K562 (cell line): Measurements from ENCODE around the gene SLC8A2. TPM values are rescaled to one million over a fixed set of nuclear protein-coding genes. Genes with fewer than 3 reads are reported as not detected.

ENCODE experiments used
- BHLHE40 ChIP-seq: IDR thresholded peaks from 2 replicates; pipeline ENCODE4 v1.6.1; 2011; ENCODE audit warnings: low read length, improper control_type of control experiment
- CBX5 ChIP-seq: IDR thresholded peaks from 2 replicates; pipeline ENCODE4 v1.6.1; 2014; ENCODE audit warnings: low read depth, borderline replicate concordance
- ELF2 ChIP-seq: fragments of 250-450 bp; sonication (Bioruptor Pico); IDR thresholded peaks from 2 replicates; pipeline ENCODE4 v1.5.0; 2021; ENCODE audit warnings: mild to moderate bottlenecking
- MLLT1 ChIP-seq, 2 experiments: fragments of 450-650 bp; IDR thresholded peaks; 2 replicates each; pipeline ENCODE4 v1.6.1; 2016
- MYC ChIP-seq, 2 experiments: fragments of 250-450 bp in 1 of 2; sonication (Bioruptor Pico) in 1 of 2; IDR thresholded peaks; 2 replicates each; pipeline versions ENCODE4 v1.5.1 to v1.6.1; 2012 to 2021; ENCODE audit warnings: low read depth in 2 of 2, borderline replicate concordance in 1 of 2, improper control_type of control experiment in 1 of 2, low read length in 1 of 2, mild to moderate bottlenecking in 1 of 2, moderate library complexity in 1 of 2
- POLR3A ChIP-seq: IDR thresholded peaks from 2 replicates; pipeline ENCODE4 v1.6.1; 2011; ENCODE audit warnings: borderline replicate concordance, mild to moderate bottlenecking, moderate library complexity; ENCODE audit not compliant: insufficient read length, insufficient read depth; ENCODE audit errors: extremely low read depth
- ZBTB34 ChIP-seq: fragments of 250-450 bp; sonication (Bioruptor Pico); IDR thresholded peaks from 2 replicates; pipeline ENCODE4 v1.8.0; 2021; ENCODE audit warnings: mild to moderate bottlenecking, moderate library complexity
- ZC3H8 ChIP-seq: fragments of 450-650 bp; IDR thresholded peaks from 2 replicates; pipeline ENCODE4 v1.6.1; 2017
- ZMIZ1 ChIP-seq, 2 experiments: fragments of 150-350 bp in 1 of 2; IDR thresholded peaks; 2 replicates each; pipeline ENCODE4 v1.6.1; 2012 to 2016; ENCODE audit warnings: low read depth in 2 of 2, low read length in 2 of 2, mild to moderate bottlenecking in 1 of 2, moderate library complexity in 1 of 2
- ZNF347 ChIP-seq: fragments of 450-650 bp; formaldehyde crosslinking; IDR thresholded peaks from 2 replicates; pipeline ENCODE4 v1.4.0; 2020; ENCODE audit warnings: low read depth, mild to moderate bottlenecking, moderate library complexity
- ZNF407 ChIP-seq: fragments of 450-650 bp; IDR thresholded peaks from 2 replicates; pipeline ENCODE4 v1.6.1; 2016; ENCODE audit warnings: low read depth
- ZNF586 ChIP-seq: fragments of 450-650 bp; formaldehyde crosslinking; conservative IDR thresholded peaks from 2 replicates; pipeline ENCODE4 v1.4.0; 2020; ENCODE audit warnings: mild to moderate bottlenecking, moderate library complexity
- polyA plus RNA-seq, 8 experiments: library from polyadenylated mRNA; depleted of rRNA in 4 of 8; stranded (reverse) in 5 of 8; unstranded in 3 of 8; fragments of >200 nt; fragmentation: Nextera tagmentation in 2 of 8; fragmentation: Illumina TruSeq in 1 of 8; extraction: Ambion mirVana in 2 of 8; extraction: Trizol in 1 of 8; gene quantifications; 2 replicates each; pipeline versions ENCODE4 v1.2.1 to v1.2.3, GENCODE V29; 2011 to 2014; ENCODE audit warnings: inconsistent platforms in 1 of 8, missing spikeins in 1 of 8
- total RNA-seq, 7 experiments: library from RNA; depleted of rRNA in 6 of 7; stranded (reverse); fragments of >200 nt in 6 of 7; fragmentation: Illumina TruSeq in 2 of 7; extraction: Trizol in 2 of 7; gene quantifications; 2 replicates each; pipeline versions ENCODE4 v1.2.1 to v1.2.3, GENCODE V29; 2011 to 2021; ENCODE audit warnings: low replicate concordance in 1 of 7

SLC8A2 gene
- total and polyA plus RNA-seq, 9 of the 15 experiments (the other 6 are each of a cell fraction or from before 2014, with no cell fraction given): 0.07 to 0.66 (median 0.24) TPM; not detected in 3

GRCh38 chr19:47514869-47515588 lies 43.3 kb upstream of the SLC8A2 start, which contains the start of gene NAPA (continued):
- peak; percentile 98 for TF ChIP-seq BHLHE40
- no peak for TF ChIP-seq ZNF586 (CRISPR knock-in tag)
- TF ChIP-seq POLR3A: no peak
- peak in 1 of 2 experiments; percentile 66; a peak in 1 of 4 replicates for TF ChIP-seq MLLT1 (IDR thresholded peaks at IDR 0.05)
- no peak for TF ChIP-seq ZC3H8
- TF ChIP-seq ZNF347 (CRISPR knock-in tag): no peak
- TF ChIP-seq CBX5: no peak
- TF ChIP-seq ZBTB34 (CRISPR knock-in tag): no peak
- no peak for TF ChIP-seq ELF2
- peak; percentile 76 for TF ChIP-seq MYC (IDR thresholded peaks at IDR 0.05; ENCODE audit: low read depth, low read length)
- no peak for TF ChIP-seq MYC (CRISPR knock-in tag; IDR thresholded peaks at IDR 0.05; ENCODE audit: borderline replicate concordance, low read depth)
- no peak; a peak in 1 of 4 replicates for TF ChIP-seq ZMIZ1 (IDR thresholded peaks at IDR 0.05; ENCODE audit: low read depth in 2 of 2, low read length in 2 of 2)
- no peak for TF ChIP-seq ZNF407
